GM18907 (cell line): ENCODE measurements around the gene TRAM2.
A peak's percentile ranks its signal among the peaks of the same experiment; 100 is the strongest.

Source experiments
- ATAC-seq: cut with Tn5 transposase; IDR thresholded peaks from one replicate; pipeline ENCODE4 v1.9.1; 2021; ENCODE audit warnings: mild to moderate bottlenecking, moderate library complexity; ENCODE audit not compliant: unreplicated experiment

The TRAM2 gene

DNA sequence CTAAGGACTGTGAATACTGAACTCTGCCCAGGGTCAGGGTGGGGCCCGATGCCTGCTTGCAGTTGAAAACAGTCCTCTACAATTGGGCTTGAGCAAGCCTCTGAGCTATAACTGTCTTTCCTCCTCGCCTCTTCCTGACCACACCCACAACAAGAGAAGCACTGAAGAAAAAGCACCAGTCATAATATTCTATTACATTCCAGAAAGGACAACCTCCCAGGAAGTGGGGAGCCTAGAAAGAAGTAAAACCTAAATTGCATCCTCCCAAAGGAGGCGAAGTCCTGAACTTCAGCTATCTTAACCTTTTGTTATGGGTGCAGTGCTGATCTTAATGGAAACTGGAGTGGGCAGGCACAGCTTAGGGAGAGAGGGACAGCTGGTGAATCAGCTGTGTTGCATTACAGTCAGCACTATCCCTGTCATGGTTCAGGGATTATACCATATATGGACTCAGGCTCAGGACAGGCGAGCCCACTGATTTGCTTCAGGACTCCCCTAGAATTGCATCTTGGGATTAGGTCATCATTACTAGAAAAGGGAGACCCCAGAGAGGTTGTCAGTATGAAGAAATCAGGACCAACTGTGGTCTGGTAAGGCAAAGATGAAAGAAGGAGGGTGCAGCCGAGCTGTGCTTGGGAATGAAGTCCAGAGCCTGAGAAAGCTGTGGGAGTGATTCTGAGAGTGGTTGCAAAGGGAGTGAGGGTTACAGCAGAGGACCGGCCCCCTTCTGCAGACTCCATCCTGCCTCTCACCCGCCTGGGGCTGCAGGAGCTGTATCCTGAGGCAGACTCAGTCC lies 18.3 kb upstream of the TRAM2 start:
- ATAC-seq, result peak; percentile 65

DNA sequence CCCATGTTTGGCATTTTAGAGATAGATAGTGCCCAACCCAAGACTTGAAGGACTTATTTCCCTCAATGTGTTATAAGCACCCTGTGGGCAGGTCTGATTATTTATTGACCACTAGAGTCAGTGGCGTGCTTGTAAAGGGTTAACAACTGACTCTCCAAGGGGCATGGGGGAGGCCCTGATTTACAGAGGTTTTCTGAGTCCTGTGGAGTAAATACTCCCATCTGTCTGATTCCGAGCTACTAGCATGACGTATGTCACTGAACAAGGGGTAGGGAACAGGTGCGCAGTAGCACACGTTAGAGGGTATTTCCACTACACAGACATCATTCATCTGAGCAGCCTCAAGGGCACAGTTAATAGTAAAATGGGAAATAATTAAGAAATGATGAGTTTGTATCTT lies 17.4 kb upstream of the TRAM2 start:
- no peak for ATAC-seq

DNA sequence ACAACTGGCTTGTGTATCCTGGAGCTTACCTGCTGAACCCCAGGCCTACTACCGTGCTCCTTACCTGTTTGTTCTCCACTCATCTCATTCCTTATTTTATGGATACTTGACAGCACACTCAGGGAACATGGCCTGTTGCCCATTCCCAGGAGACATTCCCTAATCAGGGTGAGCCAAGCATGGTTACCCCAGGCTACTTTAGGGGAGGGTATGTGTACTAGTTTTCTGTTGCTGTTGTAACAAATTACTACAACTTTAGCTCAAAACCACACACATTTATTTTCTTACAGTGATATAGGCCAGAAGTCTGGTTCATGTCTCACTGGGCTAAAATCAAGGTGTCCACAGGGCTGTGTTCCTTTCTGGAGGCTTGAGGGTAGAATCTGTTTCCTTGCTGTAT lies 15.0 kb upstream of the TRAM2 start:
- no peak for ATAC-seq

DNA sequence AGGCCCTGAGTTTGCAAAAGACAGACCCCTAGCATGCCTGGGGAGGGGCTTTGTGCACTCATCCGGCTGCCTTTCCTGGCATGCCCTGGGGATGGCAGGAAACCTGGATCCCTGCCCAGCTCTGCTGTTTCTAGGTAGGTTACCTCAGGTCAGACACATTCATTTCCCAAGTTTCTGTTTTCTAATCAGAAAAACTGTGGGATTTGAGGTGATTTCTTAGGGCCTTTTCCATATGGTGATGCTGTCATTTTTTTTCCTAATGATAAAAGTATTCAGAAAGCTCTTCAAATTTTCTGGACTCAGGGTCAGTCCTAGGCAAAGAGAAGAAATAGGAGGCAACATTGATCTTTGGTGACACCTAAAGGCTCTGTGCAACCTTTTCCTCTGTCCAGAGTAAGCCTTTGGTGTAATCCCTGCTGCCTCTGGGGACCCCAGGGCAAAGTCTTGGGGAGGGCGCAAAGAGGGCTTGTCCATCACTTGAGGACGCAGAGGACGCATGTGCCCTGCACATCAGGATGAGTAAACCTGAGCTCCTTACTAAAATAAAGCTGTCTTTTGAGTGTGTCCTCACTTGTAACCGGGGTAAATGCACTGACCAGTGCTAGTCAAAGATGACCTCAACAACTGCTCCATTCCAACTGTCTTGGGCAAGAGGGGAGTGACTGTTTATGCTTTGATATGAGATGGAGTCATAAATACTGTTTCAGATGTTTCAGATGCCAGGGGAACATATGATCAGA lies 13.5 kb upstream of the TRAM2 start:
- no peak for ATAC-seq

DNA sequence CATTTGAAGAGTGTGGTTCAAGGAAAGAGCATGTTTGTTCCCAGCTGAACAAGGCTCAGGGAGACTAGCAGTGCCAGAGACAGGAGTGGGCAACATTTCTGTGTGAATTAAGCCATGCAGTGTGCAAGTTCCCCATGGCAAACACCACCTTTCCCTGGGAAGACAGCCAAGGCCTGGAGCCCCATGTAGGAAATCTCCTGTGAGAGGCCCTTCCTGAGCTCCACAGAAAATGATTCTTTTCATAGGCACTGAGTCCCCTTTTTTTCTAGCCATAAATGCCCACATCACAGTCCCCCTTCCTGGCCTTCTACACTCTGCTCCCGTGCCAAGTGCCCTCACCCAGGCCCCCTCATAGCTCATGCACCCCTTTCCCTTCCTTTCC lies 11.8 kb upstream of the TRAM2 start:
- no peak for ATAC-seq

DNA sequence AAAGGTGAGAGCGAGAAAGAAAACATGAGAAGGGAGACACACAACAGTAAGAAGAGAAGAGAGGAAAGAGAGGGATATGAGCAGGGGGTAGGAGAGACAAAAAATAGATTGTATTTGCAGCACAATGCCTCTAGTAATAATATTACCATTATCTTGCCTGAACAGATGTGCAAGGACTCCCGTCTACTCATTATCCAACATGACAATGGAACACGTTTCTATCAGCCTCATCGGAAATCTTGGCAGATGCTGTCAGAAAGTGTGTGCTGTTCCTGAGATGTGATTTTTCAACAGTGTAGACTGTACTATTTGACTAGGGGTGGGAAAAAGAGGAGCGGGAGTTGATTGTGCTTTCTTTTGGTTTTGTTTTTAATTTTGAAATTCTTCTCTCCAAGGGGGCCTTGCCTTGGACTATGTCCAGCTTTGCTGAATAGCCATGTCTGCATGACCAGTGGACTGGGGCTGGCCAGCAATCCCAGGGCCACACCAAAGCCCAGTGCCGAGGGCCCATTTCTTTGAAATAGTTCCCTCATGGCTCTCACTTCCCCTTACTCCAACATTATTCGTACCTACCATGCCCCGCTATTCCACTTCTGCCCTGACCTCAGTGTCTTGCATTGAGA lies 11.3 kb upstream of the TRAM2 start:
- ATAC-seq, result no peak

DNA sequence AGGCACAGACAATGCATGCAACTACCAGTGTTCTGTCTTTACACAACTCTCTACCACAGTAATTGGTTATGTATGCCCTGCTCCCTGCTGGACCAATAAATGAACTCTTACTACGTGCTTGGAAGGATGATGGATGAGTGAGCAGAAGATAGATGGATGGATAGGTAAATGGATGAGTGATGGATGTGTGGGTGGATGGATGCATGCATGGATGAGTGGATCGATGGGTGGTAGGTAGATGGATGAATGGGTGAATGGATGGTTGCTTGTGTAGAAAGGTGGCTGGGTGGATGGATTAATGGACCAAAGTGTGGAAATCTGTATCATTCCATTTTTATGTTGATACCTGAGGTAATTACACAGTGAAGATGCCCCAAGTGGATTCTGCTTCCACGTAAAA lies 10.1 kb upstream of the TRAM2 start:
- ATAC-seq, result no peak

DNA sequence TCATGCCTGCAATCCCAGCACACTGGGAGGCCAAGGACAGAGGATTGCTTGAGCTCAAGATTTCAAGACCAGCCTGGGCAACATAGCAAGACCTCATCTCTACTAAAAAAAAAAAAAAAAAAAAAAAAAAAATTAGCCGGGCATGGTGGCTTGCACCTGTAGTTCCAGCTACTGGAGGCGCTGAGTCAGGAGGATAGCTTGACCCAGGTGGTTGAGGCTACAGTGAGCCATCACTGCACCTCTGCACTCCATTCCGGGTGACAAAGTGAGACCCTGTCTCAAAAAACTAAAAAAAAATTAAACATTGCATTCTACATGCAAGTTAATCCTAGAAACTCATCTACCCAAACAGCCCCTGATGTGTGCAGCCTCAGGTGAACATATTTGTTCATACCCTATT lies 7.3 kb upstream of the TRAM2 start:
- no peak for ATAC-seq

DNA sequence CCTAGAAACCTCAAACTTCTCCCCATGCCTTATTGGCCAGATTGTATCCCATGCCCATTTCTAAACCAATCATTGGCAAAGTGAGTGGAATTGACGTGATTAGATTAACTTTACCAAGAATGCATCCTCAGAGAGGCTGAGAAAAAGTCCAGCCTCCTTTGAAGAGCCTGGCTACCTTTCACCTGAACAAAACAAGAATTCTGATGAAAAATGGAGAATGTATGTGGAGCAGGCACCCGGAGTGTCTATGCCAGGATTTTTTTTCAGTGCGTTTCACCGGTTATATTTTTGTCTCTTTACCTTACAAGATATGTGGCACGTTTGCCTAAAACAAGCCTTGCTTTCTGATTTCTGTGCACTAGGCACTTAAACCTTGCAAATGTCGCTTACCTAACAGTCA lies 6.1 kb upstream of the TRAM2 start:
- no peak for ATAC-seq

DNA sequence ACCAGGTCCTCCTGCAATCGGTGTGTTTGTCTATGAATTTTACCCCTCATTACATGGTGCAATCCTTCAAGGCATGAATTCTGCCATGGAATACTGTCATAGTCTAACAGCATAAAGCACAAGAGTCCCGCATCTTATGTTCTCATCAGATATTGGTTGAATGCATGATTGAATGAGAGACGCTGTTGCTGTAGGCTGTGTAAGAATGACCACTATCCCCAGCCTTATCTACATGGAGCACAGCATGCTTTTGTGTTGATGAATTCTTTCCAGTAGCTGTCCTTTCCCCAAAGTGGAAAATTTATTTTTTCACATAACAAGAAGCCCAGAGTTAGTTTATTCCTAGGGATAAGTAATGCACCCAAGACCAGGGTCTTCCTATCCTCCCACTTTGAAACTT lies 5.6 kb upstream of the TRAM2 start:
- ATAC-seq, result no peak

DNA sequence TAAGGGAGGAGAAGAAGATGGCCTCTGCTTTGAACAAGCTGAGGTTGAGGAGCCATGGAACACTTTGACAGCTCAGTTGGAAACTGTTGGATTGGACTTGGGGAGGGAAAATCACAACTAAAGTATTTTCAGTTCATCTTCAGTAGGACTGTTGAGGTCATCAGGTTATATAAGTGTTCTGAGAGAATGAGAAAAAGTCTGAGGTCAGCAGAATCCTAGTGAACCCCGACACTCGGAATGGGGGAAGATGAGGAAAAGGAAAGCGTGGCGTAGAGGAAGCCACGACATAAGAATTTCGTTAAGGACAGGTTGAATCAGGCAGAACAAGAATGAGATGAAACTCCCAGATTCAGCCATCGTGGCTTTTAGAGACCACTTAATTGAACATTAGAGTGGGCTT lies 4.0 kb upstream of the TRAM2 start:
- ATAC-seq, result no peak

DNA sequence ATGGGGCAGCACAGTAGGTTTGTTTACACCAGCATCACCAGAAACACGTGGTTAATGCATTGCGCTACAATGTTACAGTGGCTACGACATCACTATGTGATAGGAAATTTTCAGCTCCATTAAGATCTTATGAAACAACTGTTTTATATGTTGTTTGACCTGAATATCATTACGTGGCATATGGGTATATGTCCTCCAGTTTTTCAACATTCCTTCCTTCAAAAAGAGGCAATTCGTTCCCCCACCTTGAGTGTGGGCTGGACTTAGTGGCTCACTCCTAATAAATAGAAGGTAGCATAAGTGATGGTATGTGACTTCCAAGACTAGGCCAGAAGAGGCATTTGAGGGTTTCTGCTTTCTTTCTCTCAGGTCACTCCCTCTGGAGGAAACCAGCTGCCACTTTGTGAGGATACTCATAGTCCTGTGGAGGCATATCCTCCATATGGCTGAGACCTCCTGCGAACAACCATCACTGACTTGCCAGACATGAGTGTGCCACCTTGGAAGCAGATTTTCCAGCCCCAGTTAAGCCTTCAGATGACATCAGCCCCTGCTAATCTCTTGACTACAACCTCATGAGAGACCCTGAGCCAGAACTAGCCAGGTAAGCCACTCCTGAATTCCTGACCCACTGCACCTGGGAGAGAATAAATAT lies 2.3 kb upstream of the TRAM2 start:
- ATAC-seq, result no peak

DNA sequence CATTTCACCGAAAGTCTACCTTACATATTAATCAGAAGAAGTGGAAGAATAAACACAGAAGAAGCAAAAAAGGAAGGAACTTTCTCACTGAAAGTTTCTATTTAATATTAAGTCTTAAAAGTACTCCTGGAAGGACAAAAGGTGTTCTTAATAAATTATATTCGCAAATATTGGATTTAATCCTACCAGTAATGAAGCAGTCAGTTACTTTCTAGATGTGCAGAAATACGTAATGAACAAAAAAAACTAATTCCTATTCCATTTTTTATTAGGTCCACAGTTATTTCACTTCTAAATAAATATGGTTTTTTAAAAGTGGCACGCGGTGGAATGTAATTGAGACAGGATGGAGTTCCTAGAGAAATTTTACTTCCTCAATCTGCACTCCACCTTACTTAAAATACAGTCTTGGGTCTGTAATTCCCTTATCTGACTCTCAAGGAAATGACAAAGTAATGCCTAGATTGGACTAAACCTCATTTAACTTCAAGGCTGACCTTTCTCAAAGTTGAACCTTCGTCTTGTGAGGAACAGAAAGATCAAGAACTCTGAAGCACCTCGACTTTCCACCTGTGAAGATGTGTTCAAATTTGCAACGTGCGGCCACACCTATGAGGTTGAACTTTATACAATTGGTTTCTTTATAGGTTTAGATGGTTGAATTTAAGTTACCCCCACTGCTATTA lies 1.1 kb upstream of the TRAM2 start:
- ATAC-seq, result no peak

DNA sequence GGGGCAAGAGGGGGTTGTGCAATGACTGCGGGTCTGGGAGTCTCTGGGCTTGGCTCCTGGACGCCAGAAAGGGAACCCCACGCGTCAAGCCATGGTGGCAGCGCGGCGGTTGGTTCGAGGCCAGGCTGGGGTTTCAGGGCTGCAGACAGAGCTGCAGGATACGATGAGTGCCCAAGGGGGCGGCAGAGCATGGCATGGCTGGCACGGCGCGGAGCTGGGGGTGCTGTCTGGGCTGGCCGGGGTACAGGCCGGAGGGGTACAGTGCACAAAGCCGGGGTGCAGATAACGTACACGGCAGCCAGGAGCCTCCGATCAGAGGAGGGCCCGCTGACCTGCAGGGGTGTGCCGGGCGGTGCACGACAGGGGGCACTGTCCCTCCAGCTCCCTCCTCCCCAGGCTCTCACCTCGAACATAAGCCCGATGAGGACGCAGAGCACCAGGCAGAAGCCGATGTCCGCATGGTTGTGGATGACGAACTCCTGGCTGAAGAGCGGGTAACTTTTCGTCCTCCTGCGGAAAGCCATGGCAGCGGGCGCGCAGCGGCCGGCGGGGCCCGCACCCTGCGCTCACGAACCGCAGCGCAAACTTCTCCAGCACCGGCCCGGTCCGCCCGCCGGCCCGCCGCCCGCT lies 353 bp downstream of the TRAM2 start:
- peak; percentile 64 for ATAC-seq

DNA sequence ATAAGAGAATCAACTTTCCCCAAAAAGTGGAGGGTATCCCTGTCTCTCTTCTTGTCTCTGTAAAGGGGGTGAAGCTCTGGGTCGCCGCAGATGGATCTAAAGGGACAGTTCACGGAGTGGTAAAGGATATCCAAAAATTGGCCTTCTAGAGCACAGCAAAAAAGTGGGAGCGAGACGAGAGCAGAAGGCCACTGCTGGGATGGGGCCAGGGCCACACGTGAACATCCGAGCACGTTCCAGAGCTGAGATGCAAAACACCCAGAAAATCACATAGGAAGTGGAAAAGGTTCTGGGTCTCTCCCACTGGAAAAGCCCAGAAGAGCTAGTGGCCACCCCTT lies 837 bp downstream of the TRAM2 start:
- ATAC-seq, result no peak

DNA sequence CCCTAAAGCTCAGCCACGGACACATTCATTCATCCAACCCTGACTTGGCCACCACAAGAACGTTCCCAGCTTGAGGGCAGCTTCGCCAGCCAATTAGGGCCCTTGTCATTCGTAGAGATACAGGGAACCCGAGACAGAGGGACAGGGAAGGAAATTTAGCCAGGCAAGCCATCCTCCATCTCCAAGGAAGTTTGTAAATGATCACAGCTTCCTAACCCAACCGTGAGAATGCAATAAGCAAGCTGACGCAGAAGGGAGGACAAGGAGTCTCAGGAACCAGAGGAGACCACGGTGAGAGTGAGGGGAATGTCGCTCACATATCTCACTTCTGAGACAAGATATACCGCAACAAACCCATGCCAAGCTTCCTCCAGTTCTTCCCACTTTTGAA lies 1.4 kb downstream of the TRAM2 start:
- ATAC-seq, result no peak

DNA sequence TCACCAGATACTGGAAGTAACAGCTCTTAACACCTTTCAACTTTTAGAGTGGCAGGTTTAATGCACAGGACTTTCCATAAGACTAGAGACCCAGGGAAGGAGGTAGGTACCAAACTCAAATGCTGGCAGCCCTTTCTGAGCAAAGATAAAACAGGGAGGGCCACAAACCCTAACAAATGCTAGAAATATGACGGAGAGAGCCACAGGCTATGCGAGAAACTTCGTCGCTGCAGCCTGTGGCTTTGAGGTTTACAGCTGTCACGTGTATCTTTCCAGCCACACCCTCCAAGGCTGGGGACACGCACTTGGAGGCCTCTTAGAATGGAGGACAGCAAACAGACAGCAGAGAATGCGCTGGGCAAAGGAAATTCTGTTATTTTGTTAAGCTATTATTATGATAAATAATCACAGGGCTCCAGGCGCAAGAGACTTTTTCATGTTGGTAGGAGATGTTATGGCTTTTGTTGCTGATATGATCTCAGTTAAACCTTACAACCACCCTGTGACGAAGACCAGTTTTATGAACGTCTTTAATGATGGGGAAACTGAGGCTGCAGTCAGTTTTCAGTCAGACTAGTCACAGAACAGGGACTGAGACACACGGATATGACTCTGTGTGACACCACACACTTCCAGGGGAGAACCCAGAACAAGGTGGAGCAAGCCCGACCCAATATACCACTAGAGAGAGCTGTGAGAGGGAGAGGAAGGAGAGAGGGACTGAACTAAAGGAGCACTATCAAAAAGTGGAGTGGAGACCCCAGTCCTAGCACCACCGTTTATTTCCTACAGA lies 2.0 kb downstream of the TRAM2 start:
- peak; percentile 49 for ATAC-seq

DNA sequence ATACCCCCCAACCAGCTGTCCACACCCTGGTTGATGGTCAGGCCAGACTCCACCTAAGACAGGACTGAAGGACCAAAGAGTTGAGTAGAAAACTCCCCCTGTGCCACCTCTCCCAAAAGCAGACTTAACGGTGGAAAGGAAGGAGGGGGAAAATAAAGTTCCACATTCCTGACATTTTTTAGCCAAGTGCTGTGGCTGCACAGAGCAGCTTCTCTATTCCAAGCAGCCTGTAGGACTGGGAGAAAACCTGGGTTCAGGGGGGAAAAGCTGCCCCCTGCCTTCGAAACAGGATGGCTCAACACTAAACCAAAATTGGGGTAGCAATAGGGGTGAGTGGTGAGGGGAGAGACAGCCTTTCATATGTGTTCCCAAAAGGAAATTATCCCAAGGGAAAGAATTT lies 3.6 kb downstream of the TRAM2 start:
- no peak for ATAC-seq

DNA sequence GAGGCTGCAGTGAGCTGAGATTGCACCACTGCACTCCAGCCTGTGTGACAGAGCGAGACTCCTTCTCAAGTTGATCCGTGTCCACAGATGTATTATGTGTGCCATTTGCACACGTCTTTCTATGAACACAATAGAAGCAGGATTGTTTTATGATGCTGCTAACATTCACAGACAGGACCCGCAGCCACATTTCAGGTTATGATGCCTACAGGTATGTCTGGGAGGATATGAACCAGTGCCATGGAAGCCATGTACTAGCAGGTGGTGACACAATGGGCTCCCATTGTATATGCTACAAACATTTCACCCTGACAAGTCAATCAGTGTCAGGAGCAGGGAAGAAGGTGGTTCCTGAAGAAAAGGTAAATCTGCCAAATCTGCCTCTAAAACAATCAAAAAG lies 4.3 kb downstream of the TRAM2 start:
- no peak for ATAC-seq
